Ascending aorta (tissue), 2 donors: ENCODE data around the gene IGSF9B. TPM values are rescaled to one million over a fixed set of nuclear protein-coding genes. Genes with fewer than 3 reads are reported as not detected.

Experiments
- DNase-seq, 2 donors: peaks; one replicate each; pipeline ENCODE4 v3.0.0-alpha.2; 2019; ENCODE audit warnings: low spot score in 2 of 2
- H3K27ac ChIP-seq, 2 donors: fragments of 200-600 bp; sonication (generic); one replicate each; pipeline ENCODE4 v1.5.1; 2016 to 2017; ENCODE audit warnings: mild to moderate bottlenecking in 1 of 2
- H3K27me3 ChIP-seq: fragments of 200-600 bp; sonication (generic); one replicate; pipeline ENCODE4 v1.5.1; 2017
- H3K36me3 ChIP-seq, 2 donors: fragments of 200-600 bp; sonication (generic); one replicate each; pipeline ENCODE4 v1.5.1; 2016
- H3K4me1 ChIP-seq, 2 donors: fragments of 200-600 bp; sonication (generic); one replicate each; pipeline ENCODE4 v1.5.1; 2016 to 2017; ENCODE audit warnings: mild to moderate bottlenecking in 1 of 2
- H3K4me3 ChIP-seq, 2 donors: fragments of 200-600 bp; sonication (generic); one replicate each; pipeline ENCODE4 v1.5.1; 2016 to 2017; ENCODE audit warnings: mild to moderate bottlenecking in 1 of 2
- H3K9me3 ChIP-seq, 2 donors: fragments of 200-600 bp; sonication (generic); one replicate each; pipeline ENCODE4 v1.5.1; 2016
- intact Hi-C: fragments of 100-400 bp; cut with DNase I; formaldehyde crosslinking; loops from one replicate; pipeline ENCODE4 v1.15.1; 2023
- total RNA-seq: library from RNA; depleted of rRNA; stranded (reverse); fragments of >200 nt; gene quantifications from one replicate; pipeline ENCODE4 v1.1.0, GENCODE V29; 2016
- TF ChIP-seq, protein P1 (sequence below), 3 experiments: fragments of 200-600 bp in 2 of 3; fragments of 450-650 bp in 1 of 3; sonication (generic) in 2 of 3; IDR thresholded peaks; one replicate each; pipeline ENCODE4 v1.5.1; 2016 to 2019; ENCODE audit warnings: antibody characterized with exemption in 3 of 3, mild to moderate bottlenecking in 1 of 3, moderate library complexity in 1 of 3

IGSF9B gene
- total RNA-seq, 1 donor from 2014 or later: 162 TPM

DNA sequence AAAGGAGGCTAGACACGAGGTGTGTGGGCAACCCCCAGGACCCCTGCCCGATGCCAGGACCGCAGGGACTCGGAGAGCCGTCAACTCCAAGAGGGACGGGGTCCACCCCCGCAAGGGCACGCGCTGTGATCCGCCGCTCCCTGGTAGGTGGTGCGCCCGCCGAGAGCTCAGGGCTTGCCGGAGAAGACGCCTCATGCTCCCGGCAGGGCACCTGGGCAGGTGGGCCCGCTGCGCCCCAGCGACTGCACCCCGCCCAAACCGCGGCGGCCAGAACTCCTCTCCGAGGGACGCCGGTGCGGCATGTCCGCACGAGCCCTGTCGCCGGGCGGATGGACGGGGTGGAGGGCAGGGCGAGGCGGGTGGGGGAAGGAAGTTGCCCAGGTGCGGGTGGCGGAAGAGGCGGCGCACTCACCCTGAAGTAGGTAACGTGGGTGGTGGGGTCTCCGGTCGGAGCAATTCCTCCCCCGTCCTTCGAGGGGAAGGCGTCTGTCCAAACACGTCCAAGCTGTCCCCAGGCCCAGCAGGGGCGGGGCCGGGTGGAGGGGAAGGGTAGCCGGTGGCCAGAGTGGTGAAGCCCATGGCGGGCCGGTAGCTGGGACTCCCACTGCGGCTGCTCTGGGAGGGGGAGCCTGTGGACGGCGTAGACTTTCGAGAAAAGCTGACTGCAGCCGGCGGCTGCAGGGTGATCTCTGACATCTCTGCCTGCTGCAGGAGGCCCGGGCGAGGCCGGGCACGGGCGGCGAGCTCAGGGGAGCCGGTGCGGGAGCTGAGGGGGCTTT is 37.2 kb downstream of the IGSF9B start:
- no peaks in the 10 kb centered on the region for H3K27me3 ChIP-seq
- TF ChIP-seq, protein P1, sequence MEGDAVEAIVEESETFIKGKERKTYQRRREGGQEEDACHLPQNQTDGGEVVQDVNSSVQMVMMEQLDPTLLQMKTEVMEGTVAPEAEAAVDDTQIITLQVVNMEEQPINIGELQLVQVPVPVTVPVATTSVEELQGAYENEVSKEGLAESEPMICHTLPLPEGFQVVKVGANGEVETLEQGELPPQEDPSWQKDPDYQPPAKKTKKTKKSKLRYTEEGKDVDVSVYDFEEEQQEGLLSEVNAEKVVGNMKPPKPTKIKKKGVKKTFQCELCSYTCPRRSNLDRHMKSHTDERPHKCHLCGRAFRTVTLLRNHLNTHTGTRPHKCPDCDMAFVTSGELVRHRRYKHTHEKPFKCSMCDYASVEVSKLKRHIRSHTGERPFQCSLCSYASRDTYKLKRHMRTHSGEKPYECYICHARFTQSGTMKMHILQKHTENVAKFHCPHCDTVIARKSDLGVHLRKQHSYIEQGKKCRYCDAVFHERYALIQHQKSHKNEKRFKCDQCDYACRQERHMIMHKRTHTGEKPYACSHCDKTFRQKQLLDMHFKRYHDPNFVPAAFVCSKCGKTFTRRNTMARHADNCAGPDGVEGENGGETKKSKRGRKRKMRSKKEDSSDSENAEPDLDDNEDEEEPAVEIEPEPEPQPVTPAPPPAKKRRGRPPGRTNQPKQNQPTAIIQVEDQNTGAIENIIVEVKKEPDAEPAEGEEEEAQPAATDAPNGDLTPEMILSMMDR (IDR thresholded peaks at IDR 0.05): no peak
- H3K27ac ChIP-seq: no peak overlapping the region
- no peak for DNase-seq
- H3K4me1 ChIP-seq: no peaks in the 10 kb centered on the region
- peaks cover 56 to 86% of the 10 kb centered on the region in 2 donors for H3K36me3 ChIP-seq
- H3K9me3 ChIP-seq: no peaks in the 10 kb centered on the region
- no peak overlapping the region for H3K4me3 ChIP-seq
- intact Hi-C loops: no loop called here

DNA sequence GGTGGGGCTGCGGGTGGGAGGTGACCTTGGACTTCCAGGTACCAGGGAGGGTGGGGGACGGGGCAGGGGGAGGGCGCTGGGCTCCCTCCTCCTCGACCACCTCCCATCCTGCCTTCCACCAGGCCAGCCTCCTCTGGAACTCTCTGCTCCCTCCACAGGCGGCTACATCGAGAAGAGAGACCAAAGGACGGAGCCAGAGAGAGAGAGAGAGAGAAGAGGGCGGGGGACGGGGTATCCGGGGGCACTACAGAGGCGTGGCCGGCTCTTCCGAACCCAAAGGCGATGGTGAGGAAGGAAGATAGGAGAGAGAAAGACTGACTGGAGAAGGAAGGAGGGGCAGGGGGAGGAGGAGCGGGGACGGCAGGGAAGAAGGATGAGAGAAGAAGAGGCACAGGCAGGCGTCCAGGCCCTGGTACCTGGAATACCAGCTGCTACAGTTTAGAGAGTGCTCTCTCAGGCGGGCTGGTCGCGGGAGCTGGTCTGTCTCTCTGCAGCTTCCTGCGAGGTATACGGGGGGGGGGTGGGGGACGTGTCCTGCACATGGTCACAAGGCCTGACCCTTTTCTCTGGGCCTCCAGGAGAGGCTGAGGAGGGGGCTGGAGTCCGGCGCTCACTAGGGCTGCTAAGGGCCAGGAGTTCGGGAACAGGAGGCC is 38.0 kb downstream of the IGSF9B start:
- no peak overlapping the region for H3K27ac ChIP-seq
- intact Hi-C loops: no loop called here
- H3K36me3 ChIP-seq: peaks cover 54 to 86% of the 10 kb centered on the region in 2 donors
- no peaks in the 10 kb centered on the region for H3K27me3 ChIP-seq
- DNase-seq: no peak
- no peak overlapping the region for H3K4me3 ChIP-seq
- TF ChIP-seq, protein P1 (IDR thresholded peaks at IDR 0.05): no peak
- no peaks in the 10 kb centered on the region for H3K9me3 ChIP-seq
- no peaks in the 10 kb centered on the region for H3K4me1 ChIP-seq

DNA sequence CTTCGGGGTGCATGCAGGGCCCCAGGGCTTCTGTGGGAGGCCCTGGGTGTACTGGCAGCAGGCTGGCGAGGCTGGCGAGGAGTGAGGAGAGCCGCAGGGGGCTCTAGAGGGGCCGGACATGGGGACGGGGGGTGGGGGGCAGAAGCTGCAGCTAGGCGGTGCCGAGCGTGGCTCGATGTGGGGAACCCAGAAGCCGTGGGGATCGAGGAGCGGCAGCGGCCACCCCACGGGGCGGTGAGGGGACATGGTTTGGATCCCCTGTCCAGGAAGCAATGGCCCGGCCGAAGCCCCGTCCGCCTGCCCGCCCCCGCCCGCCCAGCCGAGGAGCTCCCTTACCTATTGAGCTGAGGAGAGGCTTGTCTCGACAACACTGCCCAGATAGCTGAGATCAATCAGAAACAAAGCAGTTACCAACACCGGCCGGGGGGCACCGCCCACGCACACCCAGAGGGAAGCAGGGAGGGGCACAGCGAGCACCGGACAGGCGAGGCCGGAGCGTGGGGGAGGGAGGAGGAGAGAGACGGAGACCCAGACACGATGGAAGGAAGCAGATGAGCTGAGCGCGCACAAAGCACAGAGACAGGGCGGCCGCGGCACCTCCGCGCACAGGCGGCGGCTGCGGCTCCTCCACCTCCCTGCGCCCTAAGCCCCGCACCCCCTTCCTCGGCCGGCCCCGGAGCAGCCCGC is 38.7 kb downstream of the IGSF9B start:
- Histone ChIP-seq H3K4me1 (no peaks in the 10 kb centered on the region), H3K9me3 (no peaks in the 10 kb centered on the region), H3K27ac (no peak overlapping the region), H3K27me3 (no peaks in the 10 kb centered on the region), H3K4me3 (no peak overlapping the region), H3K36me3 (peaks cover 47 to 86% of the 10 kb centered on the region in 2 donors)
- intact Hi-C loops: no loop called here
- TF ChIP-seq, protein P1 (IDR thresholded peaks at IDR 0.05): no peak
- DNase-seq: no peak

DNA sequence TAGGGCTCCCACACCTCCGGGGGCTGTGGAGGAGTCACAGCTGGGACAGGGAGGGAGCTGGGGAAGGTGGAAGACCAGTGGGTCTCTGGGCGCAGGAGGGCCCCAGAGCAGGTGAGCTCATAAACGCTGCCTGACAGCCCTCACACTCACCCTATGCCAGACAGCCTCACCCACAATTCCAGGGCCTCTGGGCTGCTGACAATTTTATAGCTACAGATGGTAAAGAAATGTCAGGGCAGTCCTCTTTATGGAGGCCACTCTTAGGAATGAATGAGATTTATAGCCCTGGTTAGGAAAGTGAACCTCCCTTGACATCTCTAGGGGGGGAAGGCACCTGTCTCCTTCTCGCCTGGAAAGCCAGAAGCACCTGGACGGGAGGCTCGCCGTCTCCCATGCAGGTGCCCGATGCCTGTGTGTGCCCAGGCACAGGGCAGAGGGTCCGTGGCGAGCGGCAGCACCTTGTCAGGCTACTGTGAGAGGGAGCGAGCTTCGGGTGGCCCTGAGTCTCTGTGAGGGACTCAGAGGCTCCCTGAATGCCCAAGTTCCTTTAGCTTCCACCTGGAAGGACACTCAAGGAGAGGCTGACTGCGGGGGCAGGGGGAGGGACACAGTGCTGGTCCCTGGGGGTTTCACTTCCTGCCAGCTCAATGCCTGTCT is 39.9 kb downstream of the IGSF9B start:
- H3K9me3 ChIP-seq: no peaks in the 10 kb centered on the region
- H3K4me1 ChIP-seq: no peaks in the 10 kb centered on the region
- intact Hi-C loops: no loop called here
- no peak overlapping the region for H3K4me3 ChIP-seq
- H3K27me3 ChIP-seq: no peaks in the 10 kb centered on the region
- peaks cover 41 to 86% of the 10 kb centered on the region in 2 donors for H3K36me3 ChIP-seq
- TF ChIP-seq, protein P1 (IDR thresholded peaks at IDR 0.05): no peak
- H3K27ac ChIP-seq: no peak overlapping the region
- no peak for DNase-seq

DNA sequence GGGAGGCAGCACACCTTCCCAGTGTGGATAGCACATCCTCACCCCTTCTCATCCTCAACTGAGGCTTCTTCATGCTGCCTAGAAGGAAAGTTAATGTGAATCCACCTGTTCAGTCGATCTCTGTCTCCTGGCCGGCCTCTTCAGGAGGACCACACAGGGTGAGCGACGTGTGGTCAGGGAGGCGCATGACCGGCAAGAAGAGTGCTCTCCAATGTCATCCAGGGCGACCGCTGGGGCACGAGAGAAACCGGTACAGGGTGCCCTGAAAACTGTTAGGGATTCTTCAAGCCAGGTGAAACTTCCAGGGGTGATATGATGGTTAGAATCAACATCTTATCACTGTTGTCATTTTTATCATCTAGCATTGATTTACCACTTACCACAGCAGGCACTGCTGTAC is 43.0 kb downstream of the IGSF9B start:
- TF ChIP-seq, protein P1 (IDR thresholded peaks at IDR 0.05): no peak
- no peak for DNase-seq
- intact Hi-C loops: no loop called here
- Histone ChIP-seq H3K4me3 (no peak overlapping the region), H3K4me1 (no peaks in the 10 kb centered on the region), H3K27ac (no peak overlapping the region), H3K9me3 (no peaks in the 10 kb centered on the region), H3K36me3 (peaks cover 41 to 85% of the 10 kb centered on the region in 2 donors), H3K27me3 (no peaks in the 10 kb centered on the region)
